Large intestine (tissue), 3 donors: ENCODE measurements around the gene MFAP2. TPM values are rescaled to one million over a fixed set of nuclear protein-coding genes. Genes with fewer than 3 reads are reported as not detected.
A peak's percentile ranks its signal among the peaks of the same experiment; 100 is the strongest.

Experiments used
- DNase-seq, 2 donors: peaks; one replicate each; pipeline versions ENCODE4 v3.0.0 to v3.0.0-alpha.2; 2013
- H3K27ac ChIP-seq: one replicate; pipeline ENCODE4 v1.5.1; 2013; ENCODE audit warnings: low read length
- H3K27me3 ChIP-seq: 2 replicates; pipeline ENCODE4 v1.6.1; 2013; ENCODE audit warnings: low read length; ENCODE audit not compliant: control insufficient read depth, insufficient read depth
- H3K36me3 ChIP-seq: 2 replicates; pipeline ENCODE4 v1.6.1; 2013; ENCODE audit warnings: low read length; ENCODE audit not compliant: control insufficient read depth, insufficient read depth
- H3K4me1 ChIP-seq: one replicate; pipeline ENCODE4 v1.6.1; 2013; ENCODE audit warnings: low read length; ENCODE audit not compliant: control insufficient read depth, insufficient read depth
- H3K4me3 ChIP-seq: one replicate; pipeline ENCODE4 v1.5.1; 2013; ENCODE audit warnings: low read length
- H3K9me3 ChIP-seq: one replicate; pipeline ENCODE4 v1.6.1; 2013; ENCODE audit warnings: mild to moderate bottlenecking, low read depth, low read length, moderate library complexity; ENCODE audit not compliant: control insufficient read depth
- WGBS: methylation state at CpG from one replicate; pipeline ENCODE4 v1.1.5; 2013; ENCODE audit warnings: low lambda C conversion rate; ENCODE audit not compliant: insufficient coverage; 5-methylcytosine and 5-hydroxymethylcytosine counted together
- polyA plus RNA-seq: library from polyadenylated mRNA; unstranded; fragments of 120-200 nt; gene quantifications from one replicate; pipeline ENCODE4 v1.2.1, GENCODE V29; 2013

The MFAP2 gene
- polyA plus RNA-seq, 1 donor: 121 TPM

DNA sequence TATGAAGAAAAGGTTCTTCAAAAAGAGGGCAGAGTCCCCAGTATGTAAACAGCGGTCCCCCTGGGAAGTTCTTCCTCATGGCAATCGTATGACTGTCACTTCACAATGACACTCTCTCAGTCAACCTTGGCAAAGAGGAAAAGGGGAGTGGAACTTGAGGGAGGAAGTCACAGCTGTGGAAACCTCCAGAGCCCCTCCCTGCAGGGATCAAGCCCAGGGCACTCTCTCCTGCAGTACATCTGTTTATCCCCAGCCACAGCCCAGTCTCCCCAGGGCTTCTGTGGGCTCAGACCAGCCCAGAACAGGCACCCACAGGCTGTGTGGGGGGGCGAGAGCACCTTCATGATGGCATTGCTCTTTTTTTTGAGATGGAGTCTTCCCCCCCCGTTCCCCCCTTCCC lies 29.3 kb upstream of the MFAP2 start:
- Histone ChIP-seq H3K4me3 (no peak overlapping the region), H3K27me3 (no peaks in the 10 kb centered on the region), H3K9me3 (no peaks in the 10 kb centered on the region), H3K27ac (no peak overlapping the region), H3K4me1 (peaks cover 8% of the 10 kb centered on the region), H3K36me3 (peaks cover 8% of the 10 kb centered on the region)
- DNase-seq: peak in 1 of 2 donors; percentile 45
- no CpG with 5 or more reads among the region's 4 CpGs for WGBS

DNA sequence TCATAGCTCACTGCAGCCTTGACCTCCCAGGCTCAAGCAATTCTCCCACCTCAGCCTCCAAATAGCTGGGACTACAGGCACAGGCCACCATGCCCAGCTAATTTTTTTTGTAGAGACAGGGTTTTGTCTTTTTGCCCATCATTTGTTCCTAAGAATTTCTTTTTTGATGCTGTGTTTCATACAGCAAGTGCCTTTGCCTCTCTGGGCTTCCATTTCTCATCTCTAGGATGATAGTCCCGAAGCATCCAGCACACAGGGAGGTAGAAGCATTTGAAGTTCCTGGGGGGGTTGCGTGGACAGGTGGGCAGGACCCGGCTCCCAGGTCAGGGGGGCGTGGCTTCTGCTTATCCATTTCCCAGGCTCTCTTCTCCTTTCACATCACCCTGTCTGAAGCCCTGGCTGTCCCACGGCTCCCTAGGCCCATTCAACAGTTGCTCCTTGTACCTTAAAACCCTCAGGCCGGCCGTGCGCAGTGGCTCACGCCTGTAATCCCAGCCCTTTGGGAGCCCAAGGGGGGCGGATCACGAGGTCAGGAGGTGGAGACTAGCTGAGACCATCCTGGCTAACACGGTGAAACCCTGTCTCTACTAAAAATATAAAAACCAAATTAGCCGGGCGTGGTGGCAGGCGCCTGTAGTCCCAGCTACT lies 27.9 kb upstream of the MFAP2 start:
- Histone ChIP-seq H3K9me3 (no peaks in the 10 kb centered on the region), H3K4me3 (no peak overlapping the region), H3K4me1 (peaks cover 8% of the 10 kb centered on the region), H3K36me3 (peaks cover 16% of the 10 kb centered on the region), H3K27ac (no peak overlapping the region), H3K27me3 (no peaks in the 10 kb centered on the region)
- DNase-seq: no peak
- whole genome bisulfite sequencing: no CpG with 5 or more reads among the region's 15 CpGs

DNA sequence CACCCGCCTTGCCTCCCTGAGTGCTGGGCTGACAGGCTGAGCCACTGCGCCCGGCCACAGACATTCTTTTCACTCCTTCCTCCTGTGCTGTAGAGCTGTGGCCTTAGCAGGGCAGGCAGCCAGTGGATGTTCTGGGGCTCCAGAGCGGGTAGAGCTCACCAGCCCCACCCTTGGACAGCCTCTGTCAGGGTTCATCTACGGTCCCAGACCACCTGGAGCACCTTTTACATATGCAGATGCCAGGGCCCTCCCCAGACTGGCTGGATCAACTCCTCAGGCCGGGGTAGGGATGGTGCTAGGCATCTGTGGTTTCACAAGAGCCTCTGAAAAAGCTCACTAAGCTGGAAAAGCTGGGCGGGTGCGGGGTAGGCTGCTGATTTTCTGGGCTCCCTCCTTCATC lies 26.7 kb upstream of the MFAP2 start:
- Histone ChIP-seq H3K9me3 (no peaks in the 10 kb centered on the region), H3K36me3 (peaks cover 26% of the 10 kb centered on the region), H3K27me3 (no peaks in the 10 kb centered on the region), H3K4me3 (no peak overlapping the region), H3K4me1 (peaks cover 8% of the 10 kb centered on the region), H3K27ac (no peak overlapping the region)
- no CpG with 5 or more reads among the region's 8 CpGs for WGBS
- no peak for DNase-seq

DNA sequence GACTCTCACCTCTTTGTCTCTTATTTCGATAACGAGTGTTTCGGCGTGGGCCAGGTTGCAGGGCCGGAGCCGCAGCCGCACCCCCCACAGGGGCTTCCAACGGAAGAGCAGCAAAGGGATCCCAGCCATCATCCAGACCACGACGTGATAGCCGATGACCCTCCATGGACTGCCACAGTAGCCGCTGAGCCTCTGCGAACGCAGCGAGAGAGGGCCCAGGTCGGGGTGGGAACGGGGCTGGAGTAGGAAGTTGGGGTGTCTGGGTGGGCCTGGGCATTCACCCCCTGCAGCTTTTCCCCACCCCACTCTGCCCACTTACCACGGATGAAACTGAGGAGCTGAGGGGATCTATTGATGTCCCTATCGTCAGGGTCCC lies 24.9 kb upstream of the MFAP2 start:
- no peak overlapping the region for H3K27ac ChIP-seq
- WGBS: no CpG with 5 or more reads among the region's 19 CpGs
- no peak for DNase-seq
- no peaks in the 10 kb centered on the region for H3K4me1 ChIP-seq
- H3K9me3 ChIP-seq: no peaks in the 10 kb centered on the region
- H3K36me3 ChIP-seq: peaks cover 35% of the 10 kb centered on the region
- no peak overlapping the region for H3K4me3 ChIP-seq
- no peaks in the 10 kb centered on the region for H3K27me3 ChIP-seq

DNA sequence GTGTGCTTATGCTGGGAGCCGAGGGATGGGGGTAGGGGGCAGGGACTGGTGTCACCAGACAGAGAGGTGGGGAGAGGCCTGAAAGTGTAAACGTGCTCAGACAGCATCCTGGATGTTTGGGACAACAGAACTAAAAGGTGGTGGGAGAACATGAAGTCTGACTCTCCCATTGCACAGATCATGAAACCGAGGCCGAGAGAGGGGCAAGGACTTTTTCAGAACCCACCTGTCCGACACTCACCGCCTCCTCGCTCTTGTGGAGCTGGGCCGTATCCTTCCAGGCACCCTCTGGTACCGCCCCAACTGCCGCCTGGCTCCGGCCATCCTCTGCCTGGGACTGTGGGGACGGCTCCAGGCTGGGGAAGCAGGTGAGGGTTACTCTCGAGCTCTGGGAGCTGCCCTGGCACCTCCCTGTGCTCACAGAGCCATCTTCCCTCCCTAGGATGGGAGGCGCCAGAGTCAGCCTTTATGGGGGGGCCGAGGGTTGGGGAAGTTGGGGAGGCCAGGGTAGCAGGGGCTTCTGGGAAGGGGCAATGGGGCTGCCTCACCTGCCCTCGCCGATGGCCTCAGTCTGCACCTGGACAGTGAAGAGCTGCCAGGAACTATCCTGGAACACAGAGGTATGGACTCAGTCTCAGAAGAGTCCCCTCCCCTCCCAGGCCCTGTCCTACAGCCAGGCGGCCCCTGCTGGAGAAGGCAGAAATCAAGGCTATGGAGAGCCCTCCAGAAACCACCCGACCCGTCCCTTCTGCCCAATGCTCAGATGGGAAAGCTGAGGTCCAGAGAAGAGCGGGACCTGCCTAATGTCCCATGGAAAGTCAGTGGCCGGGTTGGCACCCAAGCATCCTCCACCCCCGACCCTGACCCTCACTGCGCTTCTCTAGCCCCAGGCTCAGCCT lies 24.3 kb upstream of the MFAP2 start:
- no peak overlapping the region for H3K27ac ChIP-seq
- H3K36me3 ChIP-seq: peaks cover 38% of the 10 kb centered on the region
- no peak for DNase-seq
- no peaks in the 10 kb centered on the region for H3K27me3 ChIP-seq
- H3K4me3 ChIP-seq: no peak overlapping the region
- no peaks in the 10 kb centered on the region for H3K4me1 ChIP-seq
- no peaks in the 10 kb centered on the region for H3K9me3 ChIP-seq
- WGBS: no CpG with 5 or more reads among the region's 24 CpGs

DNA sequence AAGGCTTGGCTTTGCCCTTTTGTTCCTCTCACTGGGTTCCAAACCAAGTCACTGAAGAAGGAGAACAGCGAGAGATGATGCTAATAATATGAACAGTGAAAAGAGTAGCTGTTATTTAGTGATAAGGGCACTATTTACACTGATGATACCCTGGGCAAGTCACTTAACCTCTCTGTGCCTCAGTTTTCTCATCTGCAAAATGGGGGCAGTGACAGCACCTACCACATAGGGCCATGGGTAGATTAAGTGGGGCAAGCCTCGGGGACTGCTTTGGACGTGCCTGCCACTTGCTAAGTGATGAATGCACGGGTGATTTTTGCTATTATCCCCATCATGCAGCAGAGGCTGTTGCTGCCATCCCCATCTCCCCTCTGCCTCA lies 22.1 kb upstream of the MFAP2 start:
- Histone ChIP-seq H3K27ac (no peak overlapping the region), H3K9me3 (no peaks in the 10 kb centered on the region), H3K4me3 (no peak overlapping the region), H3K36me3 (peaks cover 42% of the 10 kb centered on the region), H3K27me3 (no peaks in the 10 kb centered on the region), H3K4me1 (no peaks in the 10 kb centered on the region)
- no peak for DNase-seq
- WGBS: no CpG with 5 or more reads among the region's 4 CpGs

DNA sequence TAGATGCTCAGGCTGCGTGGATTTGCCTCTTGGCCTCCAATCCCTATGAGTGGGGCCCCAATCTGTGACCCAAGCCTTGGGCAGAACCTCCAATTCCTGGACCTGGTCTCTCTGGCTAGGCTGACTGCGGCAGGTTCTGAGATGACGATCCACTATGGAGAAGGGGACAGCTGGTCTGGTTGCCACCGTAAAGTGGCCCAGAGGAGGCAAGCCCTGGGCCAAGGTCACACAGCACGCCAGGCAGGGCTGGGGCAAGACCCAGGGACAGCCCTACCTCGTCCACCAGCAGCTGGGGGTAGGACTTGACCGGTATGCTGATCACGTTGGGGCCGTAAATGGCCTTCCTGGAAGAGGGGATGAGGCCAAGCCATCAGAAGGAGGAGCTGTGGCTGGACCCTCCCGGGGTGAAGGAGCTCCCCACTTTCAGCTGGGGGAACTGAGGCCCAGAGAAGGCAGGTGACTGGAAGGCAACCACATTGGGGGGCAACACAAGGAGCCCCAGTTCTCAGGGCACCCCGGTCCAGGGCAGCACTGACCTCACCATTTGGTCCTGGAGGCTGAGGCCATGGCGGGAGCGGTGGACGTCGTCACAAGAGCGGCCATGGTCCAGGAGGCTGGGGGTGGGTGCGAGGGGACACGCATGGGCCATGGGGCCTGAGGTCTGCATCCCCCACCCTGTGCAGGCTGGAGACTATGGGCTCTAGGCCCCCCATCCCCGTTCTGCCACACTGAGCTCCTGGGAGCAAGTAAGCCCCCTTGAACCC lies 21.5 kb upstream of the MFAP2 start:
- no CpG with 5 or more reads among the region's 19 CpGs for WGBS
- no peaks in the 10 kb centered on the region for H3K4me1 ChIP-seq
- no peak overlapping the region for H3K27ac ChIP-seq
- DNase-seq: no peak
- H3K4me3 ChIP-seq: no peak overlapping the region
- no peaks in the 10 kb centered on the region for H3K9me3 ChIP-seq
- no peaks in the 10 kb centered on the region for H3K27me3 ChIP-seq
- peaks cover 42% of the 10 kb centered on the region for H3K36me3 ChIP-seq

DNA sequence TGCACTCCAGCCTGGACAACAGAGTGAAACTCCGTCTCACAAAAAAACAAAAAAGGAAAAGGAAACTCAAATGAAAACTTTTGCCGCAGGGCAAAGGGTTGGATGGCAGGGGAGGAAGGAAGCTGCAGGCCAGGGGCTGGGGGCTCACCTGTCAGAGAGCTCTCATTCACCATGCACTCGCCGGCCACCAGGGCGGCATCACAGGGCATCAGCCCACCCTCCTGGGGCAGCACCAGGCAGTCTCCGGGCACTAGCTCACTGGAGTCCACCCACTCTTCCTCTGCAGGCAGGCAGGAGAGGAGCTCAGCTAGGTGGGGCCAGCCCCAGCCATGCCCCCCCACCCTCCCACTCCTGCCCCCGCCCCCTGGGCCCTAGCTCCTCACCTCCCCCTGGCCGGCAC lies 19.4 kb upstream of the MFAP2 start:
- Histone ChIP-seq H3K4me1 (no peaks in the 10 kb centered on the region), H3K27ac (no peak overlapping the region), H3K4me3 (no peak overlapping the region), H3K9me3 (no peaks in the 10 kb centered on the region), H3K27me3 (no peaks in the 10 kb centered on the region), H3K36me3 (peaks cover 51% of the 10 kb centered on the region)
- DNase-seq: no peak
- WGBS: no CpG with 5 or more reads among the region's 8 CpGs

DNA sequence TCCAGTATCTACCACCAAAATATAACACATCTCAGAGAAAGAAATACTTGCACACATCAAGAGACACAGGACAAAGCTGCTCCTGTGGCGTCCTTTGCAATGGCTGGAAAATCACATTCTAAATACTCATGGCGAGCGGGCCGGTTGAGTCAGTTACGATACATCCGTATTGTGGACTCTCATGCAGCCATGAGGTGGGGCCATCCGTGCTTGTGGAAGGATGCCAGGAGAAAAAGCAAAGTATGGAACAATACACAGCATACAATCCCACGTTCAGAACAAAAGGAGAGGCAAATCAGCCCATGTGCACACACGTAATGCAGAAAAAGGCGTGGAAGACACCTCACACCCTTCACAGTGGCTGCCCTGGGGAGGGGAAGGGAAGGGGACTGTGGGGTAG lies 18.2 kb upstream of the MFAP2 start:
- H3K27me3 ChIP-seq: no peaks in the 10 kb centered on the region
- no peaks in the 10 kb centered on the region for H3K4me1 ChIP-seq
- no peak for DNase-seq
- no CpG with 5 or more reads among the region's 10 CpGs for WGBS
- peaks cover 41% of the 10 kb centered on the region for H3K36me3 ChIP-seq
- H3K9me3 ChIP-seq: no peaks in the 10 kb centered on the region
- no peak overlapping the region for H3K4me3 ChIP-seq
- no peak overlapping the region for H3K27ac ChIP-seq

DNA sequence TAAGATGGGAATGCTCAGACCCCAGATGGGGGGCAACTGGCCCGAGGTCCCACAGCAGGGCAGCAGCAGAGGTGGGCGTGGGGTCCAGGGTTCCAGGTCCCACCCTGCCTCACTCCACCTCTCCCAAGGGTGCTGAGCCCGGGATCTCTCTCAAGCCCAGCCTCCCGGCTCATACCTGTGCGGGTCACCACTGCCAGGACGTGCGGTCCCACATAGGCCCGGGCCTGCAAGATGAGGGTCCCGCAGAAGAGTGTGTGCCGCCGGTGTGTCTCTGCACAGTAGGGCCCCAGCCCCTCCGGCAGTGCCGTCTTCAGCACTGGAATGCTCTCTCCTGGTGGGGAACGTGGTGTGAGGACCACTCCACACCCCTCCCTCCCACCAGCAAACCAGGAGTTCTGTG lies 16.4 kb upstream of the MFAP2 start:
- Histone ChIP-seq H3K4me1 (no peaks in the 10 kb centered on the region), H3K27me3 (no peaks in the 10 kb centered on the region), H3K4me3 (no peak overlapping the region), H3K36me3 (peaks cover 31% of the 10 kb centered on the region), H3K27ac (no peak overlapping the region), H3K9me3 (no peaks in the 10 kb centered on the region)
- WGBS: no CpG with 5 or more reads among the region's 14 CpGs
- DNase-seq: no peak
